ENCODE results near the gene LACC1. TPM values are rescaled to one million over a fixed set of nuclear protein-coding genes. Genes with fewer than 3 reads are reported as not detected.

Gene LACC1
- total RNA-seq, 1 donor from 2014 or later, result 7.4 TPM

- intact Hi-C loops (cut with micrococcal nuclease), result no loop called here
Observed at GRCh38 chr13:43938449-43938848, 58.7 kb downstream of the LACC1 start.

- intact Hi-C loops (cut with micrococcal nuclease), result no loop called here
Observed at GRCh38 chr13:43939086-43939485, 59.4 kb downstream of the LACC1 start.

- intact Hi-C loops (cut with micrococcal nuclease), result loop anchor here (5.0 kb wide), 1 partner anchor 915 kb away; no protein-coding TSS in a partner anchor
Observed at GRCh38 chr13:43942286-43942685, 62.6 kb downstream of the LACC1 start.

Other genes with a start within 250 kb of the LACC1 start
- 0.12 and 0.20 TPM in 2 replicates for gene ENOX1, start 92.9 kb upstream of the LACC1 start, total RNA-seq
- 1.3 and 1.5 TPM in 2 replicates for gene CCDC122, start 164 bp upstream of the LACC1 start, total RNA-seq

Data from T-helper 1 cell treated with Interleukin-12 subunit alpha and Interleukin-12 subunit beta and Interleukin-4 antibody, amounts not matched to agents 30 ng/mL and 1 ng/mL, for 36 hours (primary cell).